GM12878 (cell line): ENCODE results near the gene EPB41L4A. TPM values are rescaled to one million over a fixed set of nuclear protein-coding genes. Genes with fewer than 3 reads are reported as not detected.

Experiments
- ATAC-seq: fragments of 200-7000 bp; cut with Tn5 transposase; 3 replicates; pipeline ENCODE4 v1.9.1; 2020; ENCODE audit warnings: mild to moderate bottlenecking, moderate library complexity
- BruUV-seq: library from RNA; stranded (reverse); fragments of 400-500 nt; replicated peaks from 2 replicates; lab custom pipeline; 2021; lab: Mats Ljungman, UMichigan
- CTCF ChIA-PET: fragments of 300-600 bp; sonication (Branson Sonifier 250); formaldehyde crosslinking; extraction: SDS; loops from one replicate; lab custom pipeline; 2021; ENCODE audit warnings: inconsistent platforms; lab: Yijun Ruan, JAX
- POLR2A ChIA-PET: fragments of 350-600 bp; formaldehyde crosslinking; extraction: SDS; loops from one replicate; lab custom pipeline; 2021; ENCODE audit warnings: inconsistent platforms; lab: Charles Lee
- RAD21 ChIA-PET: fragments of 300-600 bp; sonication (Branson Sonifier 250); formaldehyde crosslinking; loops from one replicate; lab custom pipeline; 2023; ENCODE audit warnings: antibody characterized with exemption; ENCODE audit not compliant: unreplicated experiment; lab: Charles Lee
- SMC1A ChIA-PET: fragments of 300-600 bp; sonication (Branson Sonifier 250); formaldehyde crosslinking; loops from one replicate; lab custom pipeline; 2023; ENCODE audit not compliant: unreplicated experiment, uncharacterized antibody; lab: Charles Lee
- DNase-seq: peaks from one replicate; pipeline ENCODE4 v3.0.0-alpha.2; 2011; ENCODE audit warnings: low read depth, low spot score
- FAIRE-seq: peaks from 3 replicates; lab custom pipeline; 2011; peaks lifted over from hg19 to GRCh38; lab: Jason Lieb, UNC
- H2AFZ ChIP-seq: 2 replicates; pipeline ENCODE4 v1.6.0; 2011; ENCODE audit warnings: low read depth, low read length, control low read depth; ENCODE audit not compliant: control insufficient read depth
- H3K27ac ChIP-seq: 2 replicates; pipeline ENCODE4 v1.5.1; 2011; ENCODE audit warnings: control low read depth; ENCODE audit not compliant: control insufficient read depth, insufficient read depth
- H3K27me3 ChIP-seq, 2 experiments: replicated peaks in 1 of 2; 2 replicates each; pipeline versions ENCODE4 v1.6.0 to v1.6.1; 2011; ENCODE audit warnings: low read length in 1 of 2; ENCODE audit not compliant: control insufficient read depth in 2 of 2, insufficient read depth in 2 of 2
- H3K36me3 ChIP-seq, 2 experiments: 2 replicates each; pipeline ENCODE4 v1.5.1; 2011; ENCODE audit warnings: low read length in 1 of 2; ENCODE audit not compliant: control insufficient read depth in 2 of 2, insufficient read depth in 2 of 2
- H3K4me1 ChIP-seq: 2 replicates; pipeline ENCODE4 v1.6.1; 2011; ENCODE audit warnings: mild to moderate bottlenecking, low read length, moderate library complexity, mixed read lengths; ENCODE audit not compliant: control insufficient read depth, insufficient read depth
- H3K4me2 ChIP-seq: 2 replicates; pipeline ENCODE4 v1.6.0; 2011; ENCODE audit warnings: control low read depth; ENCODE audit not compliant: control insufficient read depth, insufficient read depth
- H3K4me3 ChIP-seq: fragments of 200-600 bp; sonication (generic); 2 replicates; pipeline ENCODE4 v1.5.1; 2016
- H3K79me2 ChIP-seq: 2 replicates; pipeline ENCODE4 v1.6.0; 2011; ENCODE audit warnings: low read length; ENCODE audit not compliant: control insufficient read depth, insufficient read depth
- H3K9ac ChIP-seq: 2 replicates; pipeline ENCODE4 v1.8.0; 2011; ENCODE audit warnings: low read length, control low read depth, mixed read lengths; ENCODE audit not compliant: control insufficient read depth, insufficient read depth
- H3K9me3 ChIP-seq: replicated peaks from 3 replicates; pipeline ENCODE4 v1.5.1; 2011; ENCODE audit warnings: mild to moderate bottlenecking, low read length; ENCODE audit not compliant: control insufficient read depth, insufficient read depth
- H4K20me1 ChIP-seq: 2 replicates; pipeline ENCODE4 v1.6.0; 2011; ENCODE audit not compliant: control insufficient read depth, insufficient read depth
- CBX5 ChIP-seq: sonication (generic); IDR thresholded peaks from 2 replicates; pipeline ENCODE4 v1.6.1; 2016; ENCODE audit warnings: low read depth, moderate library complexity, mild to moderate bottlenecking, inconsistent platforms
- CREB1 ChIP-seq: IDR thresholded peaks from 2 replicates; pipeline ENCODE4 v1.6.1; 2012; ENCODE audit warnings: low read depth, mild to moderate bottlenecking, inconsistent platforms
- ESRRA ChIP-seq: IDR thresholded peaks from 2 replicates; pipeline ENCODE4 v1.6.1; 2012; ENCODE audit warnings: mild to moderate bottlenecking, low read length, improper control_type of control experiment
- HDAC2 ChIP-seq: fragments of 200-600 bp; sonication (generic); IDR thresholded peaks from 2 replicates; pipeline ENCODE4 v1.6.1; 2017
- MTA2 ChIP-seq: fragments of 450-650 bp; IDR thresholded peaks from 2 replicates; pipeline ENCODE4 v1.6.1; 2016; ENCODE audit warnings: low read depth, mild to moderate bottlenecking, moderate library complexity
- SPI1 ChIP-seq: IDR thresholded peaks from 2 replicates; pipeline ENCODE4 v1.6.1; 2011; ENCODE audit warnings: low read depth, mild to moderate bottlenecking, low read length, moderate library complexity, borderline replicate concordance; ENCODE audit not compliant: insufficient read depth
- SUPT20H ChIP-seq: IDR thresholded peaks from 2 replicates; pipeline ENCODE4 v1.6.1; 2011; ENCODE audit warnings: low read depth, mild to moderate bottlenecking, low read length, moderate library complexity, borderline replicate concordance; ENCODE audit not compliant: control insufficient read depth
- TAF1 ChIP-seq: IDR thresholded peaks from 2 replicates; pipeline ENCODE4 v1.6.1; 2011; ENCODE audit warnings: mild to moderate bottlenecking, low read depth, low read length, borderline replicate concordance
- WRNIP1 ChIP-seq: IDR thresholded peaks from 2 replicates; pipeline ENCODE4 v1.6.1; 2011; ENCODE audit warnings: low read depth, low read length, improper control_type of control experiment, borderline replicate concordance
- WGBS: methylation state at CpG from one replicate; pipeline ENCODE4 v1.1.6; 2016; ENCODE audit warnings: low lambda C conversion rate; ENCODE audit not compliant: insufficient replicate concordance, insufficient coverage; ENCODE audit errors: missing lambda C conversion rate; 5-methylcytosine and 5-hydroxymethylcytosine counted together
- in situ Hi-C: fragments of 300-500 bp; cut with MboI; formaldehyde crosslinking; loops from 9 replicates; pipeline ENCODE4 v1.14.3; 2018; ENCODE audit warnings: mixed read lengths
- intact Hi-C: fragments of 100-400 bp; cut with micrococcal nuclease; formaldehyde crosslinking; loops from one replicate; pipeline ENCODE4 v1.14.2; 2022; ENCODE audit not compliant: unreplicated experiment
- polyA plus RNA-seq, 11 experiments: library from polyadenylated mRNA; depleted of rRNA in 4 of 11; unstranded in 6 of 11; stranded (reverse) in 5 of 11; fragments of >200 nt; fragmentation: Nextera tagmentation in 4 of 11; fragmentation: Illumina TruSeq in 1 of 11; extraction: Ambion mirVana in 4 of 11; extraction: Trizol in 1 of 11; gene quantifications; 1 replicate in 1 of 11; 2 replicates in 10 of 11; pipeline versions ENCODE4 v1.2.1 to v1.2.3, GENCODE V29; 2011 to 2016; ENCODE audit warnings: inconsistent platforms in 2 of 11, missing spikeins in 2 of 11, low read depth in 1 of 11
- total RNA-seq, 4 experiments: library from RNA; depleted of rRNA in 3 of 4; stranded (reverse); fragments of >200 nt in 3 of 4; fragmentation: Illumina TruSeq in 1 of 4; extraction: Trizol in 1 of 4; gene quantifications; 2 replicates each; pipeline versions ENCODE4 v1.2.1 to v1.2.3, GENCODE V29; 2013 to 2021
- TF ChIP-seq, protein P1 (sequence below): fragments of 450-650 bp; IDR thresholded peaks from 2 replicates; pipeline ENCODE4 v1.6.1; 2016; ENCODE audit warnings: mild to moderate bottlenecking, moderate library complexity, borderline replicate concordance

EPB41L4A gene
- total and polyA plus RNA-seq, 10 of the 15 experiments (the other 5 are each of a cell fraction or from before 2014, with no cell fraction given): 0.10 to 0.67 (median 0.30) TPM

DNA sequence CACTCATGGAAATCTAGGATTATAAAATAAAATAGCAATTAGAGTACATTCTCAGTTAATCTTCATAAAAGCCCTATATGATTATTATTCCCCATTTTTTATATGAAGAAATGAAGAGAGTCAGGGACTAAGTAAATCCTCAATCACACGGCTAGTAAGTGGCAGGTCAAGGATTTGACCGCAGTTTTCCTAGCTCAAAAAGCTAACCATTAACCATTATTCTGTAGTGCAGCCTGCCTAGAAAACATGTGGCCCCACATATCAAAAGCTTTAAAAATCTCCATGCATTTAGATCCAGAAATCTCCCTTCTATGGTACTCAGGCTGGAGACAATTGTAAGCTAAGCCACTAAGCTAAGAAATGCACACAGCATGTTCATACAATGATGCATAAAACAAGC lies 21.4 kb downstream of the EPB41L4A start:
- H3K9ac ChIP-seq: no peak overlapping the region
- no TSS peak for BruUV-seq
- no peak overlapping the region for H2AFZ ChIP-seq
- ChIA-PET POLR2A (no interaction called here), SMC1A (no interaction called here), RAD21 (no interaction called here), CTCF (no interaction called here)
- H3K79me2 ChIP-seq: no peaks in the 10 kb centered on the region
- FAIRE-seq (no peak), ATAC-seq (no peak), DNase-seq (no peak)
- no peaks in the 10 kb centered on the region for H3K36me3 ChIP-seq
- 87% methylated on average over 2 of the region's 2 CpGs for WGBS
- in situ Hi-C loops: no loop called here
- no peaks in the 10 kb centered on the region for H3K9me3 ChIP-seq
- intact Hi-C loops: no loop called here
- no peak overlapping the region for H3K4me2 ChIP-seq
- no peak overlapping the region for H3K4me3 ChIP-seq
- no peaks in the 10 kb centered on the region for H3K27me3 ChIP-seq
- TF ChIP-seq SUPT20H: no peak
- TF ChIP-seq ESRRA: no peak
- no peak for TF ChIP-seq WRNIP1
- TF ChIP-seq MTA2: no peak
- no peak for TF ChIP-seq CBX5
- TF ChIP-seq TAF1: no peak
- TF ChIP-seq, protein P1, sequence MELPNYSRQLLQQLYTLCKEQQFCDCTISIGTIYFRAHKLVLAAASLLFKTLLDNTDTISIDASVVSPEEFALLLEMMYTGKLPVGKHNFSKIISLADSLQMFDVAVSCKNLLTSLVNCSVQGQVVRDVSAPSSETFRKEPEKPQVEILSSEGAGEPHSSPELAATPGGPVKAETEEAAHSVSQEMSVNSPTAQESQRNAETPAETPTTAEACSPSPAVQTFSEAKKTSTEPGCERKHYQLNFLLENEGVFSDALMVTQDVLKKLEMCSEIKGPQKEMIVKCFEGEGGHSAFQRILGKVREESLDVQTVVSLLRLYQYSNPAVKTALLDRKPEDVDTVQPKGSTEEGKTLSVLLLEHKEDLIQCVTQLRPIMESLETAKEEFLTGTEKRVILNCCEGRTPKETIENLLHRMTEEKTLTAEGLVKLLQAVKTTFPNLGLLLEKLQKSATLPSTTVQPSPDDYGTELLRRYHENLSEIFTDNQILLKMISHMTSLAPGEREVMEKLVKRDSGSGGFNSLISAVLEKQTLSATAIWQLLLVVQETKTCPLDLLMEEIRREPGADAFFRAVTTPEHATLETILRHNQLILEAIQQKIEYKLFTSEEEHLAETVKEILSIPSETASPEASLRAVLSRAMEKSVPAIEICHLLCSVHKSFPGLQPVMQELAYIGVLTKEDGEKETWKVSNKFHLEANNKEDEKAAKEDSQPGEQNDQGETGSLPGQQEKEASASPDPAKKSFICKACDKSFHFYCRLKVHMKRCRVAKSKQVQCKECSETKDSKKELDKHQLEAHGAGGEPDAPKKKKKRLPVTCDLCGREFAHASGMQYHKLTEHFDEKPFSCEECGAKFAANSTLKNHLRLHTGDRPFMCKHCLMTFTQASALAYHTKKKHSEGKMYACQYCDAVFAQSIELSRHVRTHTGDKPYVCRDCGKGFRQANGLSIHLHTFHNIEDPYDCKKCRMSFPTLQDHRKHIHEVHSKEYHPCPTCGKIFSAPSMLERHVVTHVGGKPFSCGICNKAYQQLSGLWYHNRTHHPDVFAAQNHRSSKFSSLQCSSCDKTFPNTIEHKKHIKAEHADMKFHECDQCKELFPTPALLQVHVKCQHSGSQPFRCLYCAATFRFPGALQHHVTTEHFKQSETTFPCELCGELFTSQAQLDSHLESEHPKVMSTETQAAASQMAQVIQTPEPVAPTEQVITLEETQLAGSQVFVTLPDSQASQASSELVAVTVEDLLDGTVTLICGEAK: no peak
- TF ChIP-seq HDAC2: no peak
- TF ChIP-seq SPI1: no peak
- no peak for TF ChIP-seq CREB1
- H4K20me1 ChIP-seq: no peaks in the 10 kb centered on the region
- no peaks in the 10 kb centered on the region for H3K4me1 ChIP-seq
- H3K27ac ChIP-seq: no peak overlapping the region
